Activated CD4-positive, alpha-beta T cell treated with anti-CD3 and anti-CD28 coated beads for 1 hour (primary cell): Measurements from ENCODE around the gene SLC13A3.

Source experiments
- DNase-seq: peaks from one replicate; pipeline ENCODE4 v3.0.0-alpha.2; 2020

SLC13A3 gene

DNA sequence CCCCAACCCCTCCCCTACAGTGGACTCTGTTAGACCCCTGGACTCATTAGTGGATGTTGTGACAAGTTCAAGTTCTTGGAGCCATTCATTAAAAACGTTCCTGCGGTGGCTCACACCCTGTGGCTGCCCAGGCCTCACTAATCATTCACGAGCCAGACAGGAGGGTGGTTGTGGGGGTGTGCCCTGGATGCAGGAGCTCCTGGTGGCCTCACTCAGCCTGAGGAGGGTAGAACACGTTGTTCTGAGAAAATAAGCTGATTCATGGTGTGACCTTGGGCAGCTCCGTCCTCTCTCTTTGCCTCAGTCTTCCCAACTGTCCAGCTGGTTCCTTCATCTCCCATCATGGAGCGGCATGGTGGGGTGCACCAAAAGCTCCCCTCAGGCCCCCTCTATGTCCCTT is 16.7 kb downstream of the SLC13A3 start:
- DNase-seq: no peak

- DNase-seq: no peak
These were observed 19.3 kb downstream of the SLC13A3 start for GRCh38 chr20:46631874-46632446.

- no peak for DNase-seq
These were observed 19.9 kb downstream of the SLC13A3 start for GRCh38 chr20:46631212-46631869.

- DNase-seq: no peak
These were observed 21.0 kb downstream of the SLC13A3 start for GRCh38 chr20:46630306-46630705.

- no peak for DNase-seq
These were observed 21.9 kb downstream of the SLC13A3 start for GRCh38 chr20:46629341-46629740.

DNA sequence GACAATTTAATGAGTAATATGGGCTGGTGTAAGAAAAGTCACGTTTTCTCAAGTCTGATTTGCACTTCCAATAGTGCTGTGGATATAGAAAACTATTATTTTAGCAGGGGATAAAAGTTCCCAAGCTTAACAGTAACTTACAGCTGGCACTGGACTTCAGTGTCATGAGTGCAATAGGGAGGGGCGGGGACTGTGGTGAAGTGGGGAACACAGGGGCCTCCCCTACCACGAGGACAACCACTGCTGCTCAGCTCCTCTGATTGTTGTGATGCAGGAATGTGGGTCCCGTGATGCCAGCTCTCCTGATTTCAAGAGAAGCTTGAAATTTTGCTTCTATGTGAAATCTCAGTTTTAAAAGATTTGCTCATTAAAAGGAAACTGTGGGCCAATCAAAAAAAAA is 24.0 kb downstream of the SLC13A3 start:
- no peak for DNase-seq

DNA sequence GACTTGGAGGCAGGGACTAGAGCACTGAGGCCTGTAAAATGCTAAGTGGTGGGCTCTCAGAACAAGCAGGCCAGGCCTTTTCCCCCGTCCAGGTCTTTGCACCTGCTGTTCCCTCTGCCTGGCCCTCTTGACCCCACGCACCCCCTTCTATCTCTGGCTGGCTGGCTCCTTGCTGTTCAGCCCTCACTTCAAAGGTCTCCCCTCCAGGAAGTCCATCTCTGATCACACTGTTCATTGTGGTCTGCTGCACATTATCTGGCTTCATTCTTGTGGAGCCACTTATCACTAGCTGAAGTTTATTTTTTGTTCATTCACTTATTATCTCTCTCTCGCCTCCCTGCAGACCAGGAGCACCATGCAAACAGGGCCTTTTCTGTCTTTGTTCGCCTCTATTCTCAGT is 24.5 kb downstream of the SLC13A3 start:
- DNase-seq: no peak

DNA sequence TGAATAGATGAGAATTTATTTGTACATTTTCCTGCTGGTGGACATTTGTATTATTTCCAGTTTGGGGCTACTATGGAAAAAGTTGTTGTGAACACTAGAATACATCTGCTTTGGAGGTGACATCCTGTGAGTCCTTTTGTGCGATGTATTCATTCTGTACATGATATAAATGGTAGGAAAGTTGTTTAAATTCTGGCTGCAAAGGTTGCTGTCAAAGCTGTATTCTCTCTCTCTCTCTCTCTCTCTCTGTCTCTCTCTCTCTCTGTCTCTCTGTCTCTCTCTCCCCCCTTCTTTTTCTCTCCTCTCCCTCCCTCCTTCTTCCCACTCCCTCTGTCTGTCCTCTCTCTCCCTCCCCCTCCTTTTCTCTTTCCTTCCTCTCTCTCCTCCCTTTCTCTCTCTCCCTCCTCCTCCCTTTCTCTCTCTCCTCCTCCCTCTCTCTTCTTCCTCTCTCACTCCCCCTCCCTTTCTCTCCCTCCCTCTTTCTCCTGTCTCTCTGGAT is 25.3 kb downstream of the SLC13A3 start:
- DNase-seq: no peak

DNA sequence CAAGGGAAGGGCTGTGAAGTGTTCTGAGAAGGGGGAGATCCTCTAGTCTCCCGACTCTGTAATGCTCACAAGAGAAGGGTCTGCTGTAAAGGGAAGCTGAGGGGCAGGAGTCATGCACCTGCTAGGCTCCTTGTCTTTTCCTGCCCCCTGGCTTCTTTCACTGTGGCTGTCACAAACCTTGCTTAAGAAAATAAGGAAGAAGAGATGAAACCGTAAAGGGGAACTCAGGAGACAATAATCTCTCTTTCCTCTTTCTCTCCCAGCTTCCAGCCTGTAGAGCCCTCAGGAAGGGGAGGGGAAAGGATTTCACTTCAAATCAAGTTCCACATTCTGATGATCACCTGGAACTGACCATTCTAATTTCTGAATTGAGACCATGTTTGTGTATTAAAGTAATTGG is 26.3 kb downstream of the SLC13A3 start:
- DNase-seq: no peak

DNA sequence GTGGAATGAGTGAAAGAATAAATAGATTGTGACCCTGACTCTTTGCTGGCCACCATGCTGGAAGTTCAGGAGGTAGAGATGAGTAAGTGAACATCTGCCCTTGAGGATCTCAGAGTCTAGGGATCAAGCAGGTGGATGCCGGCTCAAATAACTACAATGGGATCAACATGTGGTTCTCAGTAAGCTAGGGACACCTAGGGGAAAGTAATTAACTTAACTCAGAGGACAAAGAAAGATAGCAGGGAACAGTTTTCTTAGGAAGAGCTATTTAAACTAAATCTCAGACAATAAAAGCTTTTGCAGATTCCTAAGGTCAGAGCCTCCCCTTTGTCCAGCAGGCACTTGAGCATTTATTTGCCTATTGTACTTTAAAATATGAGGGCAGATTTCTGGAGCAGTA is 29.1 kb downstream of the SLC13A3 start:
- no peak for DNase-seq

- DNase-seq: no peak
These were observed 29.8 kb downstream of the SLC13A3 start for GRCh38 chr20:46621492-46621891.

- DNase-seq: no peak
These were observed 31.8 kb downstream of the SLC13A3 start for GRCh38 chr20:46619445-46619844.

GRCh38 chr20:46618316-46619100 is 32.8 kb downstream of the SLC13A3 start:
- DNase-seq: no peak

DNA sequence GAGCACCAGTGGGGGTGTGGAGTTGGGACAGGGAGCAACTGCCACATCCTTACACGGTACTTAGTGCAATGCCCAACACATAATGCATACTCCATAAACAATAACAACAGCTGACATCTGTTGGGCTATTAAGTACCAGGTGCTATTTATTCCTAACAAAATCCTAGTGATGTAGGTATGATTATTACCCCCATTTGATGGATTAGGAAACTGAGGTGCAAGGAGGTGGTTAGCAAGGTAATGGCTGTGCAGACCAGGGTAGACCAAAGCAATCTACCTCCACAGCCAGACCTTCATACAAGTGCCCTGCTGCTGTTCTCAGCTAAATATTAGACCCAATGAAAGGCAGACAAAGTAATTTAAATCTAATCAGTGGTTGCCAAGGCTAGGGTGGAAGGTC is 36.8 kb downstream of the SLC13A3 start:
- DNase-seq: no peak

- DNase-seq: no peak
These were observed 41.1 kb downstream of the SLC13A3 start for GRCh38 chr20:46610145-46610544.

GRCh38 chr20:46609043-46609442 is 42.2 kb downstream of the SLC13A3 start:
- no peak for DNase-seq

GRCh38 chr20:46607849-46608497 is 43.3 kb downstream of the SLC13A3 start:
- DNase-seq: no peak

GRCh38 chr20:46607191-46607848 is 43.9 kb downstream of the SLC13A3 start:
- no peak for DNase-seq

DNA sequence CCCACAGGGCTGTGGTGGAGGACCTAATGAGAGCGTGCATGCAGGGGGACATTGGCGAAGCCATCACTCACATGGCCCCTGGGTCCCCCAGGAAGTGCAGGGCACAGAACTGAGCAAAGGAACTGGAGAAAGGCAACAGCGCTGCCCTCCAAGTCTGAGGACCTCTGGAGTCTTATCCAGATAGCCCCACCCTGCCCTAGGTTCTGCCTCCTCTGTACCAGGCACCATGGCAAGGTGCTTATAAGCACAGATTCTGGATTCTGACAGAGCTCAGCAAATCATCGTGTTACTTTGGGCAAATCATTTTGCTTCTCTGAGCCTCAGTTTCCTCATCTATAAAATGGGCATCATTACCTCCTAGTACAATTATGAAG is 44.5 kb downstream of the SLC13A3 start:
- DNase-seq: no peak

DNA sequence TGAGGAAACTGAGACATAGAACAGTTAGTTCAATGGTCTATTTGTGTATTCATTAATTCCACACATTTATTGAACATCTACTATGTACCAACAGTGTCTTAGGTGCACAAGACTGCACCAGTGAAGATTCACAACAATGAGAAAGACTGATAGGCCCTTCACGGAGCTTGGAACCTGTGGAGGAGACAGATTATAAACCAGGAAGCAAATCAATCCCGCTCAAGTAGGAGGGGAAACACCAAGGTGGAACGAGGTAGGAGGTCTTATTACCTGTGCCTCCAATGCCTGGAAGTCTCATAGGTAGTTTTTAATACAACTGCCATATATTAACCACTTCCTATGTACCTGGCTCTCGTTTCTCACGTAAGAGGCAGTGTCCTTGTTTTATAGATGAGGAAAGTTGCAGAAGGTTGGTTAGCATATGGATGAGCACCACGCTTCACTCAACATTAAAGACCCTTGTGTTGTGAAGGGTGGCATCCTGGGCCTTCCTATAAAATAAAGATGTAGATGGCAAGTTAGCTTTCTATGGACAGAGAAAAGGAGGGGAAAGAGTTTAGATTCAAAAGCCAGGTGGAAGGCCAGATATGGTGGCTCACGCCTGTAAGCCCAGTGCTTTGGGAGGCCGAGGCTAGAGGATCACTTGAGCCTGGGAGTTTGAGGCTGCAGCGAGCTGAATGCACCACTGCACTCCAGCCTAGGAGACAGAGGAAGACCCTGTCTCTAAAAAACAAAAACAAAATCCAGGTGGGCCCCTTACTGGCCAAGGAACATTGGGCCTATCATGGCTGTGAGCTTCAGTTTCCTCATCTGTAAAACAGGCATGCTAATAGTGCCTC is 45.1 kb downstream of the SLC13A3 start:
- DNase-seq: no peak

DNA sequence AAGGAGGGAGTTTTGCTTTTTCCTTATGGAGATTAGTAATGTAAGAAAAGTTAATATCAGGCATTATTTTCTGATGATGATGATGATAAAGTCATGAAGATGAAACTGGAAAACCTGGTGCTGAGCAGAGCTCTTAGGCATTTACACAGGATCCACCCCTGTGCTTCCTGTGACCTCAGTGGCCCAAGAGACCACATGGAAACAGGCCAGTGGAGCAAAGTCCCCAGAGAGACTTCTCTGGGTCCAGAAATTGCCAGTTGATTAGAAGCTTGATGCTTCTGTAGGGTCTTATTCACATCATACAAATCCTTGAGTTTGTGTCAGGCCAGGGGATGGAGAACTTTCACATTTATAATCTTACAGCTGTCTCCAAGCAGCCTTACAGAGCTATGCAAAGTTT is 46.1 kb downstream of the SLC13A3 start:
- DNase-seq: no peak

DNA sequence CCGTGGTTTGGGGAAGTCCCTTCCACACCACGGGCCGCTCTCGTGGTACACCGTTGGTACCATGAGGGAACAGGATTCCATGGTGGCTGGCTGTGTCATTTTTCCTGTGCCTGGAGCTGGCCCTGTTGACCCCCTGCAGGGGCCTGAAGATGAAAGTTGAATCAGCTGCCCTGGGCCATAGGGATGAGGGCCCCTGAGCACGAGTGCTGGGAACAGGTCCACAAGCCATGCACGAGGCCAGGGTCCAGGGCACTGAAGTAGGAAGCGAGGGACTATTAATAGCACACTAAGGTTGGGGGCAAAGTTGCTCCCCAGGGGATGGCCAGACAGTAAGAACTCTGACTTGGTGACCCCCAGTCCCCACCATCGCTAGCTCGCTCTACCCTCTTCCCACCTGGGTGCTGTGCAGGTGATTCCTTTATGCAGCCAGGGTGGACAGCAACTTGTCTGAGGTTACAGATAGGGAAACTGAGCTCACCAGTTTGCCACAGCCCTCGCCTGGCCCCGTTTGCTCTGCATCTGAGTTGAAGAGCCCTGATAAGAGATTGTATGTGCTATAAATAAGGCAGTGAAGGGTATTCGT is 46.6 kb downstream of the SLC13A3 start:
- DNase-seq: no peak
